Astrocyte of the spinal cord (primary cell): Measurements from ENCODE around the gene CXCL12.

ENCODE experiments used
- DNase-seq: peaks from one replicate; pipeline ENCODE4 v3.0.0; 2011; ENCODE audit warnings: low read depth, low spot score
- H3K4me3 ChIP-seq: 2 replicates; pipeline ENCODE4 v1.5.1; 2011; ENCODE audit warnings: low read depth, mild to moderate bottlenecking, low read length, moderate library complexity
- in situ Hi-C: cut with HindIII; loops from 2 replicates; pipeline ENCODE4 v1.10.0; 2017; ENCODE audit warnings: low sequenced_read_pairs
- TF ChIP-seq, protein P1 (sequence below): IDR thresholded peaks from 2 replicates; pipeline ENCODE4 v1.5.1; 2012; ENCODE audit warnings: low read depth, mild to moderate bottlenecking, low read length, inconsistent platforms

CXCL12 gene

GRCh38 chr10:44396671-44397191, 11.8 kb upstream of the CXCL12 start:
- H3K4me3 ChIP-seq: no peak overlapping the region
- DNase-seq: no peak
- in situ Hi-C loops: no loop called here
- TF ChIP-seq, protein P1, sequence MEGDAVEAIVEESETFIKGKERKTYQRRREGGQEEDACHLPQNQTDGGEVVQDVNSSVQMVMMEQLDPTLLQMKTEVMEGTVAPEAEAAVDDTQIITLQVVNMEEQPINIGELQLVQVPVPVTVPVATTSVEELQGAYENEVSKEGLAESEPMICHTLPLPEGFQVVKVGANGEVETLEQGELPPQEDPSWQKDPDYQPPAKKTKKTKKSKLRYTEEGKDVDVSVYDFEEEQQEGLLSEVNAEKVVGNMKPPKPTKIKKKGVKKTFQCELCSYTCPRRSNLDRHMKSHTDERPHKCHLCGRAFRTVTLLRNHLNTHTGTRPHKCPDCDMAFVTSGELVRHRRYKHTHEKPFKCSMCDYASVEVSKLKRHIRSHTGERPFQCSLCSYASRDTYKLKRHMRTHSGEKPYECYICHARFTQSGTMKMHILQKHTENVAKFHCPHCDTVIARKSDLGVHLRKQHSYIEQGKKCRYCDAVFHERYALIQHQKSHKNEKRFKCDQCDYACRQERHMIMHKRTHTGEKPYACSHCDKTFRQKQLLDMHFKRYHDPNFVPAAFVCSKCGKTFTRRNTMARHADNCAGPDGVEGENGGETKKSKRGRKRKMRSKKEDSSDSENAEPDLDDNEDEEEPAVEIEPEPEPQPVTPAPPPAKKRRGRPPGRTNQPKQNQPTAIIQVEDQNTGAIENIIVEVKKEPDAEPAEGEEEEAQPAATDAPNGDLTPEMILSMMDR: no peak

DNA sequence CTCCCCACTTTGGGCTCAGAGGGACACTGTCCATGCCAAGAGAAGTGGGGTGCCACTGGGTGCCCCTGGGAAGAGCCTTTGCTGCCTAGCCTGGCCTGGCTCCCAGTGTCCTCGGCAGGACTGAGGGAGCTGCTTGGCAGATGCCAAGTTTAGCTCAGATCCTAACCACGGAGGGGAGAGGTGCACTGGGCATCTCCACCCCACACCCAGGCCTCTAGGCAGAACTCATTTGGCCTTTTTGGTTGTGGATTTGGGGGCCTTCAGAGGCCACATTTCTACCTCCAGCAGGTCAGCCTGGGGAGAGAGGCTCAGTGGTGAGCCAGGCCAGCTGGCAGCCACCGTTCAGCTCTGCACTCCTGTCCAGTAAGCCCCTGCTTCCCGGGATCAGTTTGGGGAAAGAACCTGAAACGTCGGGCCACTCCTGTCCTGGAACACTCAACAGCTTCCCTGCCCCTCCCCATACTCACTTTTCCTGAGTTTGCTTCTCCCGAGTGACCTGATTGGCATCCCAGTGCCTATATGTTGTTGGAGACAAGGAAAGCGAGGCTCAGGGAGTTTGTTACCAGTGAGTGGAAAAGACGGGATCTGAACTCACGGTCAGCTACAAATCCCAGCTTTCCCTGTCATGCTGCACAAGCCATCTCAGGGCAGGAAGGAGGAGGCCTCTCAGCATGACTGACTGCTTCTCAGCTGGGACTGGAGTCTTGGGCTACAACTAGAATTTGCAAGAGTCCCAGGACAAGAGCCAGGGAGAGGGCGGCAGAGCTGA, 11.2 kb upstream of the CXCL12 start:
- H3K4me3 ChIP-seq: no peak overlapping the region
- no peak for DNase-seq
- in situ Hi-C loops: no loop called here
- TF ChIP-seq, protein P1: no peak

DNA sequence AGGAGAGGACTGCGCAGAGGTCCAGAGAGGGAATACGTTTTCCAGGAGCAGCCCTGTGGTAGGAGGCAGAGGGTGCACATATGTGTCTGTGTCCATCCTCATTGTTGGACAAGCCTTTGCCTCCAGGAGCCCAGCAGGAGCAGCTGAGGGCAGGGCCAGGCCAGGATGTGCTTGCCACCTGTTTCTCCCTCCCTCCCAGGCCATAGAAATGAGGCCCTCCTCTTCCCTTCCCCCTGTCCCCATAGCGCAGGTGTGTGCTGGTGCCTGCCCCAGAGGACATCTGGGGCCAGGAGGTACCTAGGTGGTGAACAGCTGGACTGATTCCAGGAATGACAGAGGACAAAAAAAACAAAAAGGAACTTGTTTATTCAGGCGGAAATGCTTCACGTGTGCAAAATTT, 10.5 kb upstream of the CXCL12 start:
- no peak for DNase-seq
- in situ Hi-C loops: no loop called here

GRCh38 chr10:44394696-44395381, 9.9 kb upstream of the CXCL12 start:
- DNase-seq: no peak
- in situ Hi-C loops: no loop called here
- TF ChIP-seq, protein P1: no peak
- no peak overlapping the region for H3K4me3 ChIP-seq

More for the DNA sequence above, 10.5 kb upstream of the CXCL12 start:
- TF ChIP-seq, protein P1: no peak
- no peak overlapping the region for H3K4me3 ChIP-seq

DNA sequence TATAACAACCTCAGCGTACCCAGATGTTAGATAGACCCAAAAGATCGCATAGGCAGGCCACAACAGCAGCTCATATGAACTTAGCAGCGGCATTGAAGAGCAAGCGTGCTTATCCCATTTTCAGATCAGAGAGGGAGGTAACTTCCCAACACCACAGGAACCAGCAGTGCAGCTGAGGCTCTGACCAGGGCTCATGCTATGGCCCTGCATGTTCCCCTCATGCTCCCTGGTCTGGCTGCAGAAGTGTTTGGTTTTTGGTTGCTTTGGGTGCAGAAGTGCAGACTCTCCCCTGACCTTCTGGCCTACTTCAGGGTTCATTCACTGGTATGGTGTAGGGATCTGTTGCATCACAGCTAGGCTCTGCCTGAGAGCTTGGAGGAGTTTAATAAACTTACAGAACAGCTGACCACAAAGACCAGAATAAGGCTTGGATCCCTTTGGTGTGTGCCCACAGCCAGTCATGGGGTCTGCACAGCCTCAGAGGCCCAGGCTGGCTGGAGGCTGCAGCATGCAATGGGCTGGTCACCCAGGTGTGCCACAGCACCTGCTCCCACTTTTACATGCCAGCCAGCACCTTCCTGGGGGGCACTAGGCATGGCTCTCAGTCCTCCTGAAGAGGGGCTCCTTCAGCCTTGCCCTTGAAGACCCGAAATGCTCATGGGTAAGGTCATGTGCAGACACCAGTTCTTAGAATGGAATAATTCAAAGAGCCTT, 9.1 kb upstream of the CXCL12 start:
- in situ Hi-C loops: no loop called here
- H3K4me3 ChIP-seq: no peak overlapping the region
- TF ChIP-seq, protein P1: no peak
- no peak for DNase-seq

DNA sequence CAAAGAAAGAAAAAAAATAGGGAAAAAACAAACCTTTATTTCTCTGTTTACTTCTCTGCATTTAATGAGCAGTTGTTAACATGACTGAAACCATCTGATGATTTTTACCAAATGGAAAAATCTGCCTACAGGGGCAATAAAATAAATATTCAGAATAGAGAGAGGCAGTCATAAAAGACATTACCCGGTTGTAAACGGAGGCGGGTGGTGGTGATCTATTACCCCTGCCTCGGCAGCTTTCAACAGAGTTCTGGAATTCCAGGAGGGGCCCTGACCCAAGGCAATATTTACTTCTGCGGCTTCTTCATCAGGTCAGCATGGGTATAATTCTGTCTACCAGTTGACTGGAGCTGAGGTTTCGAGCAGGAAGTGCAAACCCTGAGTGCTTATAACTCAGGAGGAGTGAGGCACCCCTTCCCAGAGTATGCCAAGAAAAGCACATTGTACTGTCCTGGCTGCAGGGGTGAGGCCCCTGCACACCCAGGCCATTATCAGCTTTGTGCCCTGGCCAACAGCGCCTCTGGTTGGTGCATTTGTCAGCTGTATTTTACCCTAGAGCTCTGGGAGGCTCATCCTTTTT, 8.2 kb upstream of the CXCL12 start:
- H3K4me3 ChIP-seq: no peak overlapping the region
- TF ChIP-seq, protein P1: no peak
- in situ Hi-C loops: no loop called here
- DNase-seq: no peak
